Adrenal gland (tissue), 12 donors: ENCODE data around the gene APBB2. TPM values are rescaled to one million over a fixed set of nuclear protein-coding genes. Genes with fewer than 3 reads are reported as not detected.

ENCODE experiments used
- DNase-seq, 7 donors: peaks; one replicate each; pipeline ENCODE4 v3.0.0-alpha.2; 2019 to 2020
- H3K27ac ChIP-seq, 5 donors: fragments of 200-600 bp; sonication (generic) in 4 of 5; 1 replicate in 3 of 5; 2 replicates in 2 of 5; pipeline versions ENCODE4 v1.5.1 to v1.8.0; 2016 to 2020; ENCODE audit warnings: mild to moderate bottlenecking in 1 of 5
- H3K27me3 ChIP-seq: fragments of 200-600 bp; 2 replicates; pipeline ENCODE4 v1.8.0; 2021
- H3K36me3 ChIP-seq, 2 donors: fragments of 200-600 bp; replicated peaks in 1 of 2; 1 replicate in 1 of 2; 2 replicates in 1 of 2; pipeline versions ENCODE4 v1.5.1 to v1.8.0; 2018 to 2022
- H3K4me1 ChIP-seq, 2 donors: fragments of 200-600 bp; replicated peaks in 1 of 2; 1 replicate in 1 of 2; 2 replicates in 1 of 2; pipeline versions ENCODE4 v1.5.1 to v1.8.0; 2018 to 2021
- H3K4me3 ChIP-seq, 4 donors: fragments of 200-600 bp; sonication (generic) in 3 of 4; one replicate each; pipeline ENCODE4 v1.5.1; 2016 to 2018
- H3K9me3 ChIP-seq, 3 donors: fragments of 200-600 bp; sonication (generic) in 1 of 3; replicated peaks in 1 of 3; 1 replicate in 2 of 3; 2 replicates in 1 of 3; pipeline versions ENCODE4 v1.5.1 to v1.8.0; 2016 to 2021
- CTCF ChIP-seq, 6 experiments: fragments of 450-650 bp in 4 of 6; fragments of 200-600 bp in 2 of 6; sonication (generic) in 1 of 6; IDR thresholded peaks; 1 replicate in 5 of 6; 2 replicates in 1 of 6; pipeline versions ENCODE4 v1.5.1 to v1.8.0; 2016 to 2021; ENCODE audit warnings: antibody characterized with exemption in 6 of 6, mild to moderate bottlenecking in 2 of 6, moderate library complexity in 1 of 6
- POLR2A ChIP-seq, 2 donors: fragments of 450-650 bp; IDR thresholded peaks; one replicate each; pipeline ENCODE4 v1.6.1; 2017; ENCODE audit warnings: antibody characterized with exemption in 2 of 2, mild to moderate bottlenecking in 2 of 2, moderate library complexity in 1 of 2
- WGBS, 4 donors: extraction: QIAGEN DNeasy Blood & Tissue Kit in 2 of 4; methylation state at CpG; one replicate each; pipeline versions ENCODE4 v1.1.5 to v1.1.7; 2013 to 2017; 5-methylcytosine and 5-hydroxymethylcytosine counted together
- intact Hi-C, 2 donors: fragments of 100-400 bp; cut with DNase I; formaldehyde crosslinking; loops; one replicate each; pipeline versions ENCODE4 v1.14.1 to v1.15.0; 2022 to 2023
- polyA plus RNA-seq, 3 donors: library from polyadenylated mRNA; stranded (reverse); fragments of 200-250 nt in 2 of 3; fragments of 350-450 nt in 1 of 3; fragmentation: Illumina TruSeq in 1 of 3; extraction: RNeasy Lipid Tissue Mini Kit (QIAGEN cat#74804) in 1 of 3; gene quantifications; one replicate each; pipeline ENCODE4 v1.2.3, GENCODE V29; 2013 to 2014
- total RNA-seq, 9 donors: library from RNA; depleted of rRNA in 4 of 9; stranded (reverse); fragments of >200 nt in 4 of 9; fragments of 120-200 nt in 1 of 9; fragmentation: NEBNext Ultra II Directional in 1 of 9; extraction: Animal tissue kit (Norgen Biotek cat#: 25700) in 1 of 9; gene quantifications; one replicate each; pipeline versions ENCODE4 v1.1.0 to v1.2.4, GENCODE V29; 2013 to 2023
- donor health status: healthy with polysubstance abuse.
- donor health status: Bipolar disorder and iron deficiency.
- donor health status: DM: yes; HTN: yes; CAD: no.
- donor health status: DM: no; HTN: no; CAD: no.
- donor health status: DM: no; HTN: no; CAD: no.
- donor health status: DM: yes; HTN: yes; CAD: no.

APBB2 gene
- total and polyA plus RNA-seq, 12 donors, result 12.4 to 135 (median 39.7) TPM

- 86 to 95% (median 93%) methylated on average over 5 of the region's 5 CpGs for WGBS, 4 donors
- Histone ChIP-seq H3K27me3 (no peaks in the 10 kb centered on the region), H3K36me3 (no peaks in the 10 kb centered on the region), H3K9me3 (no peaks in the 10 kb centered on the region), H3K4me1 (no peaks in the 10 kb centered on the region), H3K4me3 (no peak overlapping the region), H3K27ac (no peak overlapping the region)
- DNase-seq, result no peak
- TF ChIP-seq CTCF (IDR thresholded peaks at IDR 0.05), result no peak
- no peak for TF ChIP-seq POLR2A (IDR thresholded peaks at IDR 0.05)
- intact Hi-C loops, result no loop called here
Measured at GRCh38 chr4:40846532-40846931, 367.8 kb downstream of the APBB2 start.

- 79 to 94% (median 85%) methylated on average over 8 to 10 of the region's 10 CpGs for WGBS, 4 donors
- Histone ChIP-seq H3K27me3 (no peaks in the 10 kb centered on the region), H3K9me3 (no peaks in the 10 kb centered on the region), H3K4me1 (no peaks in the 10 kb centered on the region), H3K27ac (no peak overlapping the region), H3K36me3 (no peaks in the 10 kb centered on the region), H3K4me3 (no peak overlapping the region)
- DNase-seq, result no peak
- TF ChIP-seq POLR2A (IDR thresholded peaks at IDR 0.05) (no peak), CTCF (IDR thresholded peaks at IDR 0.05) (no peak)
- intact Hi-C loops, result no loop called here
Measured at GRCh38 chr4:40845154-40845835, 369.0 kb downstream of the APBB2 start.

GRCh38 chr4:40844261-40844660 lies 370.1 kb downstream of the APBB2 start:
- Histone ChIP-seq H3K27me3 (no peaks in the 10 kb centered on the region), H3K27ac (no peak overlapping the region), H3K9me3 (no peaks in the 10 kb centered on the region), H3K36me3 (no peaks in the 10 kb centered on the region), H3K4me1 (no peaks in the 10 kb centered on the region), H3K4me3 (no peak overlapping the region)
- no peak for DNase-seq
- intact Hi-C loops, result loop anchor here in 1 of 2 donors (5.0 kb wide), 1 partner anchor 43 kb away; no protein-coding TSS in a partner anchor
- TF ChIP-seq CTCF (IDR thresholded peaks at IDR 0.05), result no peak
- TF ChIP-seq POLR2A (IDR thresholded peaks at IDR 0.05), result no peak
- 61 to 87% (median 86%) methylated on average over 2 to 6 of the region's 6 CpGs for WGBS, 4 donors

GRCh38 chr4:40843696-40844095 lies 370.6 kb downstream of the APBB2 start:
- Histone ChIP-seq H3K4me3 (no peak overlapping the region), H3K36me3 (no peaks in the 10 kb centered on the region), H3K4me1 (no peaks in the 10 kb centered on the region), H3K27me3 (no peaks in the 10 kb centered on the region), H3K27ac (no peak overlapping the region), H3K9me3 (no peaks in the 10 kb centered on the region)
- no peak for DNase-seq
- intact Hi-C loops, result loop anchor here in 1 of 2 donors (5.0 kb wide), 1 partner anchor 44 kb away; no protein-coding TSS in a partner anchor
- 60 to 83% (median 74%) methylated on average over 1 of the region's 1 CpG for WGBS, 4 donors
- TF ChIP-seq CTCF (IDR thresholded peaks at IDR 0.05), result no peak
- TF ChIP-seq POLR2A (IDR thresholded peaks at IDR 0.05), result no peak
